ENCODE data around the gene DYNLT2. TPM values are rescaled to one million over a fixed set of nuclear protein-coding genes. Genes with fewer than 3 reads are reported as not detected.

The DYNLT2 gene
- total and polyA plus RNA-seq, 2 of the 13 experiments (the other 11 are each of a cell fraction or from before 2014, with no cell fraction given), result 2.1 to 4.3 TPM

DNA sequence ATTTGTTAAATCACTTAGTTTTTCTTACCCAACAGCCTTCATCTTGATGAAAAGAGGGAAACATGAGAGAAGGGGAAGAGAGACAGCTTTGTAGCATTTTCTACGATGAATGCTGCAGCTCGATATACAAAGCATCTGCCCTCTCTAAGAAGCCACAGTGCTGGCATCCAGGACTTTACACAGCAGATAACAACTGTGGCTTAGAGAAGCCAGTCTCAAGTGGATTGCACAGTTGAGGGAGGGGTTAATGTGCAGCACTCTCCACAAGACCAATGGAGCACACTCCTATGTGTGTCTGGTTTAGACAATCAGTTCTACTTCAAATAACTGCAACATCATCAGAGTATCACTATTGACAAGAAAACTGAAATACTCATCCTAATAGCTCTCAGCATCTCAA is 43.6 kb downstream of the DYNLT2 start (continued):
- TF ChIP-seq, protein P1, sequence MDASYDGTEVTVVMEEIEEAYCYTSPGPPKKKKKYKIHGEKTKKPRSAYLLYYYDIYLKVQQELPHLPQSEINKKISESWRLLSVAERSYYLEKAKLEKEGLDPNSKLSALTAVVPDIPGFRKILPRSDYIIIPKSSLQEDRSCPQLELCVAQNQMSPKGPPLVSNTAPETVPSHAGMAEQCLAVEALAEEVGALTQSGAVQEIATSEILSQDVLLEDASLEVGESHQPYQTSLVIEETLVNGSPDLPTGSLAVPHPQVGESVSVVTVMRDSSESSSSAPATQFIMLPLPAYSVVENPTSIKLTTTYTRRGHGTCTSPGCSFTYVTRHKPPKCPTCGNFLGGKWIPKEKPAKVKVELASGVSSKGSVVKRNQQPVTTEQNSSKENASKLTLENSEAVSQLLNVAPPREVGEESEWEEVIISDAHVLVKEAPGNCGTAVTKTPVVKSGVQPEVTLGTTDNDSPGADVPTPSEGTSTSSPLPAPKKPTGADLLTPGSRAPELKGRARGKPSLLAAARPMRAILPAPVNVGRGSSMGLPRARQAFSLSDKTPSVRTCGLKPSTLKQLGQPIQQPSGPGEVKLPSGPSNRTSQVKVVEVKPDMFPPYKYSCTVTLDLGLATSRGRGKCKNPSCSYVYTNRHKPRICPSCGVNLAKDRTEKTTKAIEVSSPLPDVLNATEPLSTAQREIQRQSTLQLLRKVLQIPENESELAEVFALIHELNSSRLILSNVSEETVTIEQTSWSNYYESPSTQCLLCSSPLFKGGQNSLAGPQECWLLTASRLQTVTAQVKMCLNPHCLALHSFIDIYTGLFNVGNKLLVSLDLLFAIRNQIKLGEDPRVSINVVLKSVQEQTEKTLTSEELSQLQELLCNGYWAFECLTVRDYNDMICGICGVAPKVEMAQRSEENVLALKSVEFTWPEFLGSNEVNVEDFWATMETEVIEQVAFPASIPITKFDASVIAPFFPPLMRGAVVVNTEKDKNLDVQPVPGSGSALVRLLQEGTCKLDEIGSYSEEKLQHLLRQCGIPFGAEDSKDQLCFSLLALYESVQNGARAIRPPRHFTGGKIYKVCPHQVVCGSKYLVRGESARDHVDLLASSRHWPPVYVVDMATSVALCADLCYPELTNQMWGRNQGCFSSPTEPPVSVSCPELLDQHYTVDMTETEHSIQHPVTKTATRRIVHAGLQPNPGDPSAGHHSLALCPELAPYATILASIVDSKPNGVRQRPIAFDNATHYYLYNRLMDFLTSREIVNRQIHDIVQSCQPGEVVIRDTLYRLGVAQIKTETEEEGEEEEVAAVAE (CRISPR knock-in tag; IDR thresholded peaks at IDR 0.05; ENCODE audit: borderline replicate concordance), result no peak
- TF ChIP-seq SALL1 (CRISPR knock-in tag; IDR thresholded peaks at IDR 0.05) (no peak), NFYC (CRISPR knock-in tag; IDR thresholded peaks at IDR 0.05) (no peak)

- FAIRE-seq, result no peak
- peaks cover 1 to 16% of the 10 kb centered on the region in 2 experiments; a peak in 3 of 5 replicates for H3K36me3 ChIP-seq (replicated peaks in 1 of 2; ENCODE audit: control insufficient read depth in 1 of 2, insufficient read depth in 2 of 2, low read length in 2 of 2)
- peak overlapping the region; percentile 82 to 98 (median 87) for H3K4me3 ChIP-seq (replicated peaks in 1 of 3; ENCODE audit: insufficient read depth in 1 of 3, low read depth in 2 of 3, low read length in 3 of 3)
- ATAC-seq, result no peak
- DNase-seq (ENCODE audit: low spot score), result no peak
- H3K9ac ChIP-seq (ENCODE audit: insufficient read depth, low read depth, low read length), result peak overlapping the region; percentile 99
- H3K79me2 ChIP-seq (ENCODE audit: insufficient read depth, low read length), result peaks cover 57% of the 10 kb centered on the region
- peaks cover 24% of the 10 kb centered on the region for H4K20me1 ChIP-seq (ENCODE audit: insufficient read depth, low read length)
- H3K4me2 ChIP-seq (ENCODE audit: low read depth, low read length), result peak overlapping the region; percentile 85
- WGBS (ENCODE audit: low lambda C conversion rate), result 2% methylated on average over 19 of the region's 22 CpGs
- in situ Hi-C loops (cut with HindIII; ENCODE audit: extremely low pct_ligation_motif_present, low pct_unique_long_range_greater_than_20kb), result no loop called here
- no peaks in the 10 kb centered on the region; a peak in 1 of 5 replicates for H3K27me3 ChIP-seq (ENCODE audit: control insufficient read depth in 1 of 2, insufficient read depth in 2 of 2, low read length in 2 of 2)
- ChIA-PET CTCF (ENCODE audit: low intra/inter-chr PET ratio, low total read pairs) (no interaction called here), POLR2A (interaction anchor here (1.2 to 7.6 kb wide), 12 partner anchors 9 to 851 kb away, joined by 3 to 81 read pairs (median 12); partner anchors contain the start of genes DYNLT2, ERMARD, PHF10 and PSMB1)
- no peak overlapping the region for H2AFZ ChIP-seq (ENCODE audit: low read length)
- BruUV-seq (replicated peaks), result no TSS peak
- intact Hi-C loops (cut with micrococcal nuclease; ENCODE audit: unreplicated experiment), result loop anchor here (1.0 to 10.0 kb wide), 5 partner anchors 18 to 849 kb away; partner anchors contain the start of genes DYNLT2, ERMARD, FAM120B and PSMB1
- peaks cover 45% of the 10 kb centered on the region for H3K4me1 ChIP-seq (ENCODE audit: insufficient read depth, low read length)
- H3K9me3 ChIP-seq (ENCODE audit: low read length), result no peaks in the 10 kb centered on the region
- H3K27ac ChIP-seq (ENCODE audit: extremely low read length, insufficient read depth, low read length), result peak overlapping the region; percentile 93
- TF ChIP-seq, protein P2, sequence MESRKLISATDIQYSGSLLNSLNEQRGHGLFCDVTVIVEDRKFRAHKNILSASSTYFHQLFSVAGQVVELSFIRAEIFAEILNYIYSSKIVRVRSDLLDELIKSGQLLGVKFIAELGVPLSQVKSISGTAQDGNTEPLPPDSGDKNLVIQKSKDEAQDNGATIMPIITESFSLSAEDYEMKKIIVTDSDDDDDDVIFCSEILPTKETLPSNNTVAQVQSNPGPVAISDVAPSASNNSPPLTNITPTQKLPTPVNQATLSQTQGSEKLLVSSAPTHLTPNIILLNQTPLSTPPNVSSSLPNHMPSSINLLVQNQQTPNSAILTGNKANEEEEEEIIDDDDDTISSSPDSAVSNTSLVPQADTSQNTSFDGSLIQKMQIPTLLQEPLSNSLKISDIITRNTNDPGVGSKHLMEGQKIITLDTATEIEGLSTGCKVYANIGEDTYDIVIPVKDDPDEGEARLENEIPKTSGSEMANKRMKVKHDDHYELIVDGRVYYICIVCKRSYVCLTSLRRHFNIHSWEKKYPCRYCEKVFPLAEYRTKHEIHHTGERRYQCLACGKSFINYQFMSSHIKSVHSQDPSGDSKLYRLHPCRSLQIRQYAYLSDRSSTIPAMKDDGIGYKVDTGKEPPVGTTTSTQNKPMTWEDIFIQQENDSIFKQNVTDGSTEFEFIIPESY (CRISPR knock-in tag; IDR thresholded peaks at IDR 0.05), result peak; percentile 15; the same call in 1 of the 2 replicates
- TF ChIP-seq ZNF331 (CRISPR knock-in tag; IDR thresholded peaks at IDR 0.05) (0 out of 2 replicates have a peak, but pooled peaks have one; percentile 5), ZMAT3 (CRISPR knock-in tag; conservative IDR thresholded peaks at IDR 0.05) (no peak), RNF2 (conservative IDR thresholded peaks at IDR 0.05; ENCODE audit: low read depth) (0 out of 2 replicates have a peak, but pooled peaks have one; percentile 4), ZNF367 (CRISPR knock-in tag; IDR thresholded peaks at IDR 0.05; ENCODE audit: borderline replicate concordance) (peak; percentile 83; the same call in 1 of the 2 replicates), ZNF710 (CRISPR knock-in tag; IDR thresholded peaks at IDR 0.05; ENCODE audit: borderline replicate concordance) (no peak), RFX3 (CRISPR knock-in tag; IDR thresholded peaks at IDR 0.05) (peak; percentile 3; the same call in 1 of the 2 replicates), HNRNPLL (IDR thresholded peaks at IDR 0.05; ENCODE audit: low read depth, low read length, poor library complexity, severe bottlenecking) (peak; percentile 90), IRX3 (CRISPR knock-in tag; IDR thresholded peaks at IDR 0.05; ENCODE audit: borderline replicate concordance, low read depth) (peak; percentile 93; the same call in 1 of the 2 replicates)
- TF ChIP-seq, protein P3, sequence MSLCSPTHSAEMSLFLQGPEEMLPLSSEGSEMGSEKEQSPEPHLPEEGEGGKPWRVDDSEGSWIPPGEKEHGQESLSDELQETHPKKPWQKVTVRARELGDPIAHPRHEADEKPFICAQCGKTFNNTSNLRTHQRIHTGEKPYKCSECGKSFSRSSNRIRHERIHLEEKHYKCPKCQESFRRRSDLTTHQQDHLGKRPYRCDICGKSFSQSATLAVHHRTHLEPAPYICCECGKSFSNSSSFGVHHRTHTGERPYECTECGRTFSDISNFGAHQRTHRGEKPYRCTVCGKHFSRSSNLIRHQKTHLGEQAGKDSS (CRISPR knock-in tag; IDR thresholded peaks at IDR 0.05; ENCODE audit: borderline replicate concordance, low read depth), result no peak
Measured at GRCh38 chr6:169702840-169703246, 48.5 kb downstream of the DYNLT2 start.

Data from HepG2 (cell line).